ENCODE measurements around the gene RAB3GAP1.

The RAB3GAP1 gene

DNA sequence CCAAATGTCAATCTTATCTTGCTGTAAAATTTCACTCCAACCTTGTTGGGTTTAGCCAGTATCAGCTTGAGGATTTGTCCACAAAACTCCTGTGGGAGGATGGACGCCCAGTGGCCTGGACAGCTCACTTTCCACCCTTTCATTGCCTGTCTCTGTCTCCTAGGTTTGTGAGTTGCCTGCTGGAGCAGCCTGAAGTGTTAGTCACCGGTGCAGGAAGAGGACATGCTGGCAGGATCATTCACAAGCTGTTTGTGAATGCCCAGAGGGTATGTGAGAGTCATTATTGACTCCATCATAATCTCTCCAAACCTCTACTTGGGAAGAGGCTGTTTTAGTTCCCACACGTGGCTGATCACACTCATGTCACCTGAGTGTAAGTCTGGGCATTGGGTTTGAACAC, 112.3 kb downstream of the RAB3GAP1 start:
- no peak for DNase-seq (ENCODE audit: low spot score)

- DNase-seq (ENCODE audit: low spot score), result no peak
Measured at GRCh38 chr2:135167273-135167672, 115.2 kb downstream of the RAB3GAP1 start.

GRCh38 chr2:135168204-135168856, 116.2 kb downstream of the RAB3GAP1 start:
- no peak for DNase-seq (ENCODE audit: low spot score)

DNA sequence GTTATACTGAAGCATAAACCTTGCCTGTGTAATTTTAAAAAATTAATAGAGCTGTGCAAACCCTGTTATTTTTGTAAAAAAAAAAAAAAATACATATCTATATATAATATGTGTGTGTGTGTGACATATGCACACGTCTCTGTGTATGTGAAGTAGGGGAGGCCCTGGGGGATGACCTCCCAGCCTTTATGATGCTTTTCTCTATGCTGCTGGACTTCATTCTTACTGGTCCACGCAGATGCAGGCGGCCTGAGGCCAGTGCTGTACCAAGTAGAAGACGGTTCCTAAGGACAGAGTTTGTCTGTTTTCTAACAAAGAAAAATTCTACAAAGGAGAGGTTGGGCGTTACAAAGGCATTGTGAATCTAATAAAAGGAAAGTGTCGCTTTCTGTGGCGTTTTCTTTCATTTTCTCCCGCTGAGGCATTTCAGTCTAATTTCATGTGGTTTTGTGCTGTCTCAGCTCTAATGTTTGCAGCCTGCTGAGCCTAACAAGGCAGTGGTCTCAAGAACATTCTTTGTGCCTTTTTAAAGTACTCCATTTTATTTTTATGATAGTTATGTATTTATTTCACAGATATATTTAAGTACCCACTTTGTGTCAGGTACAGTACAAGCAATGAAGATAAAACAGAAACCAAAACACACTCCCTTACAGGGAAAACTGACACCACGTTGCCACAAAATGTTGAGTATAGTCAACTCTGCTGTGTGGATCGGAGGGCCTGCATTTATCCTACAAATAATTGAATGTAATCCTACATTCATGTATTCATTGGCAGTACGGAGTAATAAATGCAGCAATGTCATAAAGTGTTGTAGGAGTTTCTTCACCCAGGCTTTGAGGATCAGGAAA, 118.0 kb downstream of the RAB3GAP1 start:
- DNase-seq (ENCODE audit: low spot score), result no peak

DNA sequence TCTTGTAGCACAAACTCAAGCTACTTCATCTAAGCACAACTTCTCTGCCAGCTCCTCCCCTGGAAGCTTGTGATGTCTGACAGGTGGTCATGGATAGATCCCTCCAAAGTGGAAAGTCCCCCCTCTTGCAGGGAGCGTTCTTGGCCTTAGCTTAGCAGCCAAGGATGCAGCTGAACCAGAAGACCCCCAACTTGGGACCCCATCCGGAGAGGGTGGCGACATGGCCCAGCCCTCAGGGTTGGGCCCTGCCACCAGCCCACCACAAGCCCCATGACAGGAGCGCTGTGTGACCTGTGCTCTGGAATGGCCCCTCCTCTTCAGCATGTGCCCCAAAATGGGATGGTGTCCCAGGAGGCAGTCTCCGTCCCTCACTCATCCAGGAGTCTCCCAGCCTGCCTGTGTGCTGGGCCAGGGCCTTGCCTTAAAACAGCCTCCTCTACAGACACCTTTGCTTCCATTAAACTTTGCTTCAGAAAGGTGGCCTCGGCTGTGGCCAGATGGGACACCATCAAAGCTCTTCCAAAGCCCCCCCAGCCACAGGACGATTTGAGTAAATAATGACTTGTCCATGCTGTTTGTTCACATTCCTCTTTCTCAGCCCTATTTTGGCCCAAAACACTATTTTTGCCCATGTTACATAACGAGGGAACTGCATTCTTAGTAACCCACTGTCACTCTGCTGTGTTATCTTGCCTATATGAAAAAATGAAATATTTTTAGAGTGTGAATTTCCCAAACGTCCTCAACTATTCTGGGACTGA, 122.1 kb downstream of the RAB3GAP1 start:
- no peak for DNase-seq (ENCODE audit: low spot score)

- DNase-seq (ENCODE audit: low spot score), result no peak
Measured at GRCh38 chr2:135174810-135175093, 122.7 kb downstream of the RAB3GAP1 start.

GRCh38 chr2:135175177-135175576, 123.1 kb downstream of the RAB3GAP1 start:
- DNase-seq (ENCODE audit: low spot score), result no peak

- peak; percentile 33 for DNase-seq (ENCODE audit: low spot score)
Measured at GRCh38 chr2:135179689-135180088, 127.6 kb downstream of the RAB3GAP1 start.

GRCh38 chr2:135182190-135182589, 130.1 kb downstream of the RAB3GAP1 start:
- DNase-seq (ENCODE audit: low spot score), result no peak

- no peak for DNase-seq (ENCODE audit: low spot score)
Measured at GRCh38 chr2:135182601-135183000, 130.5 kb downstream of the RAB3GAP1 start.

GRCh38 chr2:135183822-135184221, 131.7 kb downstream of the RAB3GAP1 start:
- DNase-seq (ENCODE audit: low spot score), result no peak

- no peak for DNase-seq (ENCODE audit: low spot score)
Measured at GRCh38 chr2:135186054-135186453, 134.0 kb downstream of the RAB3GAP1 start.

DNA sequence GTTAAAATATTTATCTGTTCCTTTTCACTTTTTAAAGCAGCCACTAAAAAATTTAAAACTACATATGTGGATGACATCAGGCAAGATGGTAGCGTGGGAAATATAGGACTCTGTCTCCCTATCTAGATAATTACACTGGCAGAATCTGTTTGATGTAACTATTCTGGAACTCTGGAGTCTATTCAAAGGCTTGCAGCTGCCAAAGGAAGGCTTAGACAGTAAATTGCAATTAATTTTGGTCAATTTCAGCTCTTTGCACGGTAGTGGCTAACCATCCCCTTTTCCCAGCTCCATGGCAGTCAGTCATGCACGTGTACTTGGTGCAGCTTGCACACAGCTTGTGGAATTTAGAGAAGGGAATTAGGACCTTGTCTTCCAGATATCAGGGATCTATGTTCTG, 135.2 kb downstream of the RAB3GAP1 start:
- no peak for DNase-seq (ENCODE audit: low spot score)

DNA sequence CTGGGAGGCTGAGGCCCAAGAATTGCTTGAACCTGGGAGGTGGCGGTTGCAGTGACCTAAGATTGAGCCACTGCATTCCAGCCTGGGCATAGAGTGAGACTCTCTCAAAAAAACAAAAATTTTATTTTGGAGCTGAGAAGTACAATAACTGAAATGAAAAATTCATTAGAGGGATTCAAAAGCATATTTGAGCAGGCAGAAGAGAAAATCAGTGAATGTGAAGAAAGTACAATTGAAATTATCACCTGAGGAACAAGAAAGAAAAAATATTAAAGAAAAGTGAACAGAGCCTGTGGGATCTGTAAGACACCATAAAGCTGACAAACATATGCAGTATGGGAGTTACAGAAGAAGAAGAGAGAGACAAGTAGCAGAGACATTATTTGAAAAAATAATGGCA, 137.1 kb downstream of the RAB3GAP1 start:
- no peak for DNase-seq (ENCODE audit: low spot score)

DNA sequence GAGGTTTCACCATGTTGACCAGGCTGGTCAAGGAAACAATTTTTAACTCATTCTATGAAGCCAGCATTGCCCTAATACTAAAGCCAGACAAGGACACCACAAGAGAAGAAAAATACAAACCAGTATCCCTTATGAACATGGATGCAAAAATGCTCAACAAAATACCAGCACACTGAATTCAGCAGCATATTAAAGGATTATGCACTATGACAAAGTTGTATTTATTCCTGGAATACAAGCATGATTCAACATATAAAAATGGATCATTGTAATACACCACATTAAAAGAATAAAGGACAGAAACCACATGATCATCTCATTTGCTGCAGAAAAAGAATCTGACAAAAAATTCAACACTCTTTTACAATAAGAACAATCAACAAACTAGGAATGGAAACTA, 138.7 kb downstream of the RAB3GAP1 start:
- DNase-seq (ENCODE audit: low spot score), result no peak

GRCh38 chr2:135198481-135198880, 146.4 kb downstream of the RAB3GAP1 start:
- DNase-seq (ENCODE audit: low spot score), result no peak

- DNase-seq (ENCODE audit: low spot score), result no peak
Measured at GRCh38 chr2:135202751-135203150, 150.7 kb downstream of the RAB3GAP1 start.

DNA sequence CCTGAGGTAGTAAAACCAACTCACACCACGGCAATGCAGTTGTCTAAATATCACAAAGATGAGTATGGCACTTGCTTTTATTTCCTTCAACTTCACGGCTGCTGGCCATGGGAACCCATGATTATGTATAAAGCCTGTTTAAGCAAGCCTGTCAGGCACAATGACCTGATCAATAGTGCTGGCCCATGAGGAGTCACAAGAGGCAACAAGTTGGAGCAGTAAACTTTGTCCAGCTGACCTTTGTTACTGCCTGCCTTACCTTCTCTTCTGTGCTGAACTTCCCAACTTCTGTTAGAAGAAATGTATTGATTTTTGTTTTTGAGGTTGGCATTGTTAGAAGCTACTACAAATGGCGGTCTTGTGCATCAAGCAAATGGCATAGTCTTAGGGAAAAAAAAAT, 151.9 kb downstream of the RAB3GAP1 start:
- DNase-seq (ENCODE audit: low spot score), result no peak

DNA sequence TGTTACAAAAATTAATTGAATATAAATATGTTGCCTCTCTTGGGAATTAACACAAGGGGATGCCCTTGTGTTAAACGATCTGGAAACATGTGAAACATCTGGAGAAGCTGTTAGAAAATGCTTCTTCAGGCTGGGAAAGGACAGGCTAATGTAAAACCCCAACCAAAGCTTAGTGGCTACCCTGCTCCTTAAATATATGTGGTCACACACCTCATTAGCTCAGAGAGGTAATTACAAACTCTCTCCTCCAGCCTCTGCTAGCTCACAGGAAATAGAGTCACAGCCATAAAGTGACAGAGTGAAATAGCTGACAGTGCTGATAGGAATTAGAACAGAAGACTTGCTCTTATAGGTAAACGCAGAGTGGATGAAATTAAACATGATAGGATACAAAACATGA, 155.9 kb downstream of the RAB3GAP1 start:
- peak; percentile 9 for DNase-seq (ENCODE audit: low spot score)

DNA sequence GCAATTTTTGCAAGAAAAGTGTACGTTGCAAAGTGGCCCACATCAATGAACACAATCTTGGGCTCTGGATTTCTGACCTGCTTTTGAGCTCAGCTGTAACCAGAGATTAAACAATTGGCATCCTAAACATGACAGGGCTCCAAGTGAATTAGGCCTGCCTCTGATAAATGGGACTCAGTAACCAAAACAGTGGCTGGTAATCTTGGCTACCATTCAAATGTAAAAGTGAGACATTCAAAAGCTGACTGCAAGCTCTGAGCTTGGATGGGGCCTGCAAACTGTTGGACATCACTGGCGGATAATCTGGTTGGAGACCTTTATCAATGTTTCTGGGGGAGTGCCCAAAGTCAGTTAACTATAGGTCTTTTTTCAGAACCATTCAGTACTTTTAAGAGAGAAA, 160.7 kb downstream of the RAB3GAP1 start:
- DNase-seq (ENCODE audit: low spot score), result no peak

- DNase-seq (ENCODE audit: low spot score), result no peak
Measured at GRCh38 chr2:135218426-135218825, 166.3 kb downstream of the RAB3GAP1 start.

- DNase-seq (ENCODE audit: low spot score), result no peak
Measured at GRCh38 chr2:135219226-135219625, 167.1 kb downstream of the RAB3GAP1 start.
